ENCODE data around the gene PLEKHM3. TPM values are rescaled to one million over a fixed set of nuclear protein-coding genes. Genes with fewer than 3 reads are reported as not detected.

PLEKHM3 gene
- total and polyA plus RNA-seq, 4 donors = 3.0 to 18.3 (median 5.5) TPM

- TF ChIP-seq ZBTB33 (IDR thresholded peaks at IDR 0.05) (no peak), ATF3 (IDR thresholded peaks at IDR 0.05) (no peak), FOXA2 (IDR thresholded peaks at IDR 0.05) (no peak), GABPA (IDR thresholded peaks at IDR 0.05 in 1 of 2, conservative IDR thresholded peaks at IDR 0.05 in 1 of 2) (no peak), RXRA (IDR thresholded peaks at IDR 0.05) (no peak), NR2F2 (IDR thresholded peaks at IDR 0.05) (no peak)
These were observed 80.2 kb downstream of the PLEKHM3 start (continued) for GRCh38 chr2:207944979-207945600.

GRCh38 chr2:207944334-207944733, 81.0 kb downstream of the PLEKHM3 start:
- 79% methylated on average over 6 of the region's 6 CpGs for WGBS
- DNase-seq (ENCODE audit: low spot score) = no peak

More at GRCh38 chr2:207944334-207944733, 81.0 kb downstream of the PLEKHM3 start:
- Histone ChIP-seq H3K27ac (ENCODE audit: low read depth in 1 of 2, low read length in 2 of 2) (no peak overlapping the region), H3K9me3 (ENCODE audit: control insufficient read depth in 4 of 4, low read length in 3 of 4) (no peaks in the 10 kb centered on the region), H3K36me3 (ENCODE audit: control insufficient read depth in 4 of 4, insufficient read depth in 3 of 4, low read depth in 1 of 4, low read length in 3 of 4) (peaks cover 0 to 5% (median 2%) of the 10 kb centered on the region in 4 donors), H3K4me1 (ENCODE audit: control insufficient read depth in 4 of 4, insufficient read depth in 4 of 4, low read length in 3 of 4) (no peaks in the 10 kb centered on the region), H3K4me3 (ENCODE audit: low read depth in 1 of 3, low read length in 3 of 3) (no peak overlapping the region), H3K9ac (ENCODE audit: low read depth in 1 of 2, low read length in 2 of 2) (no peak overlapping the region), H3K27me3 (ENCODE audit: control insufficient read depth in 4 of 4, insufficient read depth in 4 of 4, low read length in 3 of 4) (no peaks in the 10 kb centered on the region)
- TF ChIP-seq REST (IDR thresholded peaks at IDR 0.05) = no peak
- TF ChIP-seq EGR1 (IDR thresholded peaks at IDR 0.05; ENCODE audit: low read depth in 2 of 2) = no peak
- TF ChIP-seq RAD21 (IDR thresholded peaks at IDR 0.05) = no peak
- no peak for TF ChIP-seq SP1 (IDR thresholded peaks at IDR 0.05)
- TF ChIP-seq JUND (IDR thresholded peaks at IDR 0.05) = no peak
- no peak for TF ChIP-seq FOXA1 (IDR thresholded peaks at IDR 0.05)
- TF ChIP-seq ATF3 (IDR thresholded peaks at IDR 0.05) = no peak
- no peak for TF ChIP-seq FOXA2 (IDR thresholded peaks at IDR 0.05)
- no peak for TF ChIP-seq ZBTB33 (IDR thresholded peaks at IDR 0.05)
- no peak for TF ChIP-seq TAF1 (conservative IDR thresholded peaks at IDR 0.05)
- no peak for TF ChIP-seq NR2F2 (IDR thresholded peaks at IDR 0.05)
- no peak for TF ChIP-seq HNF4A (conservative IDR thresholded peaks at IDR 0.05)
- TF ChIP-seq GABPA (IDR thresholded peaks at IDR 0.05 in 1 of 2, conservative IDR thresholded peaks at IDR 0.05 in 1 of 2) = no peak
- TF ChIP-seq RXRA (IDR thresholded peaks at IDR 0.05) = no peak
- no peak for TF ChIP-seq MAX (IDR thresholded peaks at IDR 0.05)
- no peak for TF ChIP-seq CTCF (IDR thresholded peaks at IDR 0.05; ENCODE audit: low read depth, low read length, missing input control)
- TF ChIP-seq YY1 (IDR thresholded peaks at IDR 0.05) = no peak
- no peak for TF ChIP-seq HNF4G (IDR thresholded peaks at IDR 0.05)

All from liver (tissue), 9 donors.